BLaER1 treated with 17β-estradiol and CSF1 and Interleukin-3, amounts not matched to agents 10 nM and 100 nM (cell line): ENCODE measurements around the gene PTPRD.

ENCODE experiments used
- H3K27ac ChIP-seq, 11 experiments: shearing (Covaris generic); formaldehyde crosslinking; 2 replicates each; pipeline ENCODE4 v1.8.1; 2022
- H3K27me3 ChIP-seq, 11 experiments: shearing (Covaris generic); formaldehyde crosslinking; 2 replicates each; pipeline ENCODE4 v1.8.1; 2022
- H3K36me3 ChIP-seq, 11 experiments: shearing (Covaris generic); formaldehyde crosslinking; 2 replicates each; pipeline ENCODE4 v1.8.1; 2022
- H3K4me1 ChIP-seq, 10 experiments: shearing (Covaris generic); formaldehyde crosslinking; 2 replicates each; pipeline ENCODE4 v1.8.1; 2022
- H3K4me2 ChIP-seq, 11 experiments: shearing (Covaris generic); formaldehyde crosslinking; 2 replicates each; pipeline ENCODE4 v1.8.1; 2022
- H3K4me3 ChIP-seq, 10 experiments: shearing (Covaris generic); formaldehyde crosslinking; 2 replicates each; pipeline ENCODE4 v1.8.1; 2022
- H3K9ac ChIP-seq, 11 experiments: shearing (Covaris generic); formaldehyde crosslinking; 2 replicates each; pipeline ENCODE4 v1.8.1; 2022
- H3K9me3 ChIP-seq, 11 experiments: shearing (Covaris generic); formaldehyde crosslinking; replicated peaks in 1 of 11; 2 replicates each; pipeline ENCODE4 v1.8.1; 2022
- H4K20me1 ChIP-seq, 11 experiments: shearing (Covaris generic); formaldehyde crosslinking; 2 replicates each; pipeline ENCODE4 v1.8.1; 2022
- Cebpa-rat ChIP-seq, 11 experiments: shearing (Covaris generic); IDR thresholded peaks; 2 replicates each; pipeline ENCODE4 v1.8.1; 2022

The PTPRD gene

DNA sequence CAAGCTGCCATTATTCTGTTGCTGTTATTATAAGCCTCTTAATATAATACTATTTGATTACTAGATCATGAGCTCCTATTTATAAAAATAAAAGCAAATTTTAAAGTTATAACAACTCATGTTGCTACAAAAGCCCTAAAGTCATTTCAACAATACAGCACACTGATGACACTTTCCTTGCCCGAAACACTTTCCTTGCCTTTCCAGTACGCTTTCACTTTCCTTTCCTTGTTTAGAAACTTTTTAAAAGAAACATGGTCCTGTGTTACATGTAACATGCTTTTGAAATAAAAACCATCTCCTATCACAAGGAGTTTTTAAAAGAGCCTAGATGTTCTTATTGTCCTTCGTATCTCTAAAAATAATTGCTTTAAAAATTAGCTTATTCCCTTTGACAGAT lies 688.4 kb downstream of the PTPRD start:
- no peak overlapping the region for H3K4me2 ChIP-seq

DNA sequence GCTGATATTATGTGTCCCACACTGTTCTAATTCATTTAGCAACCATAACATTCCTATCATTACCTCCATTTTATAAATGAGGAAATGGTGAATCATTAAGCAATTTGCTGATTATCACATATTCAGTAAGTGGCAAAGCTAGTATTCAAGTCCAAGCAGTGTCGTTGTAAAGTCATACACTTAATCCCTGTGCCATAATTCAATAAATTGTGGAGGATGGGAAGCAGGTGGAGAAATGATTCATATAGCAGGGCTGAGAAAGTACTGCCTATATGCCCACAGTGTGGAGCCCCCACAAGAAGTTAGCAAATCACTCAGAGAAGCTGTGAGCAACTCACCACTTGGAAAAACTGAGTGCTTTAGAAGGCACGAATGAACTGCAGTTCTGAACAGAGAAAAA lies 691.0 kb downstream of the PTPRD start:
- no peak for TF ChIP-seq Cebpa-rat (IDR thresholded peaks at IDR 0.05)
- no peaks in the 10 kb centered on the region for H3K36me3 ChIP-seq
- no peaks in the 10 kb centered on the region for H3K9me3 ChIP-seq
- H4K20me1 ChIP-seq = no peaks in the 10 kb centered on the region
- no peaks in the 10 kb centered on the region for H3K4me1 ChIP-seq
- H3K27ac ChIP-seq = no peak overlapping the region
- no peak overlapping the region for H3K4me3 ChIP-seq
- H3K4me2 ChIP-seq = no peak overlapping the region
- no peaks in the 10 kb centered on the region for H3K27me3 ChIP-seq
- no peak overlapping the region for H3K9ac ChIP-seq

More for the DNA sequence above, 688.4 kb downstream of the PTPRD start:
- Histone ChIP-seq H3K9ac (no peak overlapping the region), H3K27me3 (no peaks in the 10 kb centered on the region), H3K27ac (no peak overlapping the region), H3K9me3 (no peaks in the 10 kb centered on the region), H3K36me3 (no peaks in the 10 kb centered on the region), H4K20me1 (no peaks in the 10 kb centered on the region), H3K4me3 (no peak overlapping the region), H3K4me1 (no peaks in the 10 kb centered on the region)
- TF ChIP-seq Cebpa-rat (IDR thresholded peaks at IDR 0.05) = no peak

GRCh38 chr9:9920425-9921060 lies 692.3 kb downstream of the PTPRD start:
- Histone ChIP-seq H3K9me3 (peaks cover 0 to 6% (median 5%) of the 10 kb centered on the region in 11 experiments; a peak in 4 of 22 replicates), H3K9ac (no peak overlapping the region), H3K27me3 (no peaks in the 10 kb centered on the region), H3K27ac (no peak overlapping the region), H3K4me2 (no peak overlapping the region), H3K4me3 (no peak overlapping the region), H3K36me3 (no peaks in the 10 kb centered on the region), H4K20me1 (no peaks in the 10 kb centered on the region), H3K4me1 (no peaks in the 10 kb centered on the region)
- no peak for TF ChIP-seq Cebpa-rat (IDR thresholded peaks at IDR 0.05)

DNA sequence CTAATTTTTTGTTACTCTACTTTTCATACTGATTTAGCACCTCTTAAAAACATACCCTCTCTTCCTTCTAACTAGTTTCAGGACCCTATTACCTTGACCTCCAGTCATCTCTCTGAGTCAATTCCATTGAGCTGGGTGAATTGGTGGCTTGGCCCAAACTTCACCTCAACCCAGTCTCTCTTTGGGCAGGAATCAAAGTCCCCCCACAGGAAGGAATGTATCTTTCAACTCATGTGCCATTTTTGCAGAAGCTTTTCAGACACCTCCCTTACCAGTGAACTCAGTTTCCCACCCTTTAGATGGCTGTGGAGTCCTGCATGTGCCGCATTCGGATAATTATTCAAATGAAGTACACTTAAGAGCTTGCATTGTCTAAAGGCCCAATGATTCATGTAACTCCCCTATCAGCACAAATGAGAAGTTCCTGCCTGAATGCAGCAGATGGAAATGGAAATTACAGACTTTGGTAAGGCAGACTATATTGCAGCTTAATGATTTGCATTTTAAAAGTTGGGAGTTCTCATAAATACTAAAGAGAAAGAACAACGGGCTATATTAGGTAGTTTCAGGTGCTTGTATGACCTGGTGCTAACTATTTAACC lies 693.5 kb downstream of the PTPRD start:
- Histone ChIP-seq H3K36me3 (no peaks in the 10 kb centered on the region), H3K4me2 (no peak overlapping the region), H3K9me3 (peaks cover 5 to 12% (median 8%) of the 10 kb centered on the region in 11 experiments; a peak in 8 of 22 replicates)

GRCh38 chr9:9917400-9917799 lies 695.4 kb downstream of the PTPRD start:
- peaks cover 5 to 12% (median 8%) of the 10 kb centered on the region in 11 experiments; a peak in 8 of 22 replicates for H3K9me3 ChIP-seq
- TF ChIP-seq Cebpa-rat (IDR thresholded peaks at IDR 0.05) = no peak
- no peak overlapping the region for H3K9ac ChIP-seq
- H3K4me2 ChIP-seq = no peak overlapping the region
- H3K27ac ChIP-seq = no peak overlapping the region
- H4K20me1 ChIP-seq = no peaks in the 10 kb centered on the region
- H3K36me3 ChIP-seq = no peaks in the 10 kb centered on the region
- H3K4me1 ChIP-seq = no peaks in the 10 kb centered on the region
- no peaks in the 10 kb centered on the region for H3K27me3 ChIP-seq
- H3K4me3 ChIP-seq = no peak overlapping the region

More for the DNA sequence above, 693.5 kb downstream of the PTPRD start:
- no peak for TF ChIP-seq Cebpa-rat (IDR thresholded peaks at IDR 0.05)
- Histone ChIP-seq H4K20me1 (no peaks in the 10 kb centered on the region), H3K27me3 (no peaks in the 10 kb centered on the region), H3K27ac (no peak overlapping the region), H3K9ac (no peak overlapping the region), H3K4me1 (no peaks in the 10 kb centered on the region), H3K4me3 (no peak overlapping the region)

DNA sequence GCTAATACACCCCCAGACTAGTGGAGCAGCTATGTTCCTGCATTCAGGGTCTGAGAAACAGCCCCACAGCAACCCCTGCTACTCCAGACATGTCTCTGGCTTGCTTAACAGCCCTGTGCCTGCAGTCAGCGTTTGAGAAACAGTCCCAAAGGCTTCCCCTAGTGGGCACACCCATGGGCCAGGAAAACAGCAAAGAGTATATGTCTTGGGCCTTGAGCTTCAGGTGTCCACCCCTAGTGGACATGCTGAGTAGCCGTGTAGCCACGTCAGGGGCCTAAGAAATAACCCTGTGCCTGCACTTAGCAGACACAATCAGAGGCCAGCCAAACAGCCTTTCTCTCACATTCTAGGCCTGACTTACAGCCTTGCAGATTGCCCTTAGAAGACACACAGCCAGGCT lies 698.6 kb downstream of the PTPRD start:
- no peaks in the 10 kb centered on the region for H3K4me1 ChIP-seq

GRCh38 chr9:9913276-9913832 lies 699.4 kb downstream of the PTPRD start:
- no peaks in the 10 kb centered on the region for H3K27me3 ChIP-seq
- H3K36me3 ChIP-seq = no peaks in the 10 kb centered on the region

More for the DNA sequence above, 698.6 kb downstream of the PTPRD start:
- Histone ChIP-seq H3K36me3 (no peaks in the 10 kb centered on the region), H3K4me2 (no peak overlapping the region), H3K9me3 (peaks cover 5 to 12% (median 8%) of the 10 kb centered on the region in 11 experiments; a peak in 8 of 22 replicates), H3K9ac (no peak overlapping the region), H3K4me3 (no peak overlapping the region), H4K20me1 (no peaks in the 10 kb centered on the region), H3K27ac (no peak overlapping the region), H3K27me3 (no peaks in the 10 kb centered on the region)
- TF ChIP-seq Cebpa-rat (IDR thresholded peaks at IDR 0.05) = no peak

GRCh38 chr9:9912459-9912858 lies 700.3 kb downstream of the PTPRD start:
- H3K4me2 ChIP-seq = no peak overlapping the region
- no peaks in the 10 kb centered on the region for H3K4me1 ChIP-seq
- peaks cover 5 to 12% (median 8%) of the 10 kb centered on the region in 11 experiments; a peak in 8 of 22 replicates for H3K9me3 ChIP-seq
- no peak for TF ChIP-seq Cebpa-rat (IDR thresholded peaks at IDR 0.05)
- no peaks in the 10 kb centered on the region for H3K36me3 ChIP-seq
- no peaks in the 10 kb centered on the region for H4K20me1 ChIP-seq
- no peak overlapping the region for H3K9ac ChIP-seq
- H3K27me3 ChIP-seq = no peaks in the 10 kb centered on the region
- no peak overlapping the region for H3K27ac ChIP-seq
- no peak overlapping the region for H3K4me3 ChIP-seq

More at GRCh38 chr9:9913276-9913832, 699.4 kb downstream of the PTPRD start:
- Histone ChIP-seq H3K27ac (no peak overlapping the region), H3K4me1 (no peaks in the 10 kb centered on the region), H4K20me1 (no peaks in the 10 kb centered on the region), H3K9ac (no peak overlapping the region), H3K4me3 (no peak overlapping the region), H3K4me2 (no peak overlapping the region), H3K9me3 (peaks cover 5 to 12% (median 8%) of the 10 kb centered on the region in 11 experiments; a peak in 8 of 22 replicates)
- no peak for TF ChIP-seq Cebpa-rat (IDR thresholded peaks at IDR 0.05)

DNA sequence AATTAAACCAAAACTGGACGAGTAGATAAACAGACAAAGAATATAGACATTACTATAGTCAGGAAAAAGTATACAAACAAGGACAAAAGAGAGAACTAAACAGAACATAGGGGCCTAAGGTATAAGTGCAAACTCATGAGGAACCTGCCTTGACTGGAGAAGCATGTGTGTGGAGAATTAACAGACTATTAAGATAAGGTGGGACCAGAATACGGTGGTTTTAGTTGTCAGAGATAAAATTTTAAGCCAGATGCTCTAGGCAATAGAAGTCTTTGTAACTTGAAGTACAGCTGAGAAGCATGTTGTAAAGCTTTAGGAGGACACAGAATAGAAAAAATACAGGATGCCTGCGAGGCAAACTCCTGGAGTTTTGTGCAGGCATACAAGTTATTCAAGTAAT lies 707.1 kb downstream of the PTPRD start:
- Histone ChIP-seq H3K9me3 (no peaks in the 10 kb centered on the region), H3K4me2 (no peak overlapping the region), H3K27me3 (no peaks in the 10 kb centered on the region), H3K9ac (no peak overlapping the region), H3K36me3 (no peaks in the 10 kb centered on the region), H3K4me1 (peaks cover 7 to 35% (median 21%) of the 10 kb centered on the region in 10 experiments; a peak in 15 of 20 replicates), H4K20me1 (no peaks in the 10 kb centered on the region), H3K4me3 (no peak overlapping the region), H3K27ac (no peak overlapping the region)
- TF ChIP-seq Cebpa-rat (IDR thresholded peaks at IDR 0.05) = no peak
